IMR-90 (cell line): ENCODE measurements around the gene TMEM144. TPM values are rescaled to one million over a fixed set of nuclear protein-coding genes. Genes with fewer than 3 reads are reported as not detected.

Experiments
- ATAC-seq: fragments of 200-7000 bp; cut with Tn5 transposase; 2 replicates; pipeline ENCODE4 v1.9.1; 2020; ENCODE audit warnings: low read depth, mild to moderate bottlenecking, moderate library complexity
- BruUV-seq: library from RNA; stranded (reverse); fragments of 400-500 nt; replicated peaks from 2 replicates; lab custom pipeline; 2021; lab: Mats Ljungman, UMichigan
- CTCF ChIA-PET: fragments of 300-600 bp; formaldehyde crosslinking; extraction: SDS; loops from one replicate; lab custom pipeline; 2021; ENCODE audit warnings: antibody characterized with exemption; lab: Yijun Ruan, JAX
- POLR2A ChIA-PET: fragments of 300-600 bp; sonication (Branson Sonifier 250); formaldehyde crosslinking; loops from one replicate; lab custom pipeline; 2022; ENCODE audit warnings: antibody characterized with exemption; ENCODE audit not compliant: unreplicated experiment; lab: Charles Lee
- DNase-seq: peaks from one replicate; pipeline ENCODE4 v3.0.0; 2013
- H2AFZ ChIP-seq: replicated peaks from 2 replicates; pipeline ENCODE3; 2013; ENCODE audit warnings: low read length, mild to moderate bottlenecking; ENCODE audit not compliant: poor library complexity
- H2AK5ac ChIP-seq: 2 replicates; pipeline ENCODE4 v1.6.1; 2013; ENCODE audit warnings: low read depth, low read length, inconsistent platforms
- H2AK9ac ChIP-seq: replicated peaks from 2 replicates; pipeline ENCODE3; 2013; ENCODE audit warnings: mild to moderate bottlenecking, low read depth, low read length, moderate library complexity; ENCODE audit not compliant: poor library complexity
- H2BK120ac ChIP-seq: 2 replicates; pipeline ENCODE4 v1.6.1; 2013; ENCODE audit warnings: low read depth, low read length, inconsistent platforms
- H2BK15ac ChIP-seq: 3 replicates; pipeline ENCODE4 v1.6.1; 2013; ENCODE audit warnings: low read depth, low read length, inconsistent platforms
- H2BK20ac ChIP-seq: 2 replicates; pipeline ENCODE4 v1.6.1; 2013; ENCODE audit warnings: low read depth, mild to moderate bottlenecking, inconsistent platforms, low read length, moderate library complexity
- H2BK5ac ChIP-seq: 2 replicates; pipeline ENCODE4 v1.6.1; 2013; ENCODE audit warnings: mild to moderate bottlenecking, low read depth, low read length, inconsistent platforms; ENCODE audit not compliant: poor library complexity, severe bottlenecking
- H3K14ac ChIP-seq: replicated peaks from 2 replicates; pipeline ENCODE4 v1.6.1; 2013; ENCODE audit warnings: low read depth, low read length, inconsistent platforms
- H3K18ac ChIP-seq: 2 replicates; pipeline ENCODE4 v1.6.1; 2013; ENCODE audit warnings: low read depth, low read length, control low read depth
- H3K23ac ChIP-seq: 2 replicates; pipeline ENCODE4 v1.6.1; 2013; ENCODE audit warnings: low read depth, low read length, inconsistent platforms
- H3K27ac ChIP-seq: 2 replicates; pipeline ENCODE4 v1.5.1; 2013; ENCODE audit warnings: mild to moderate bottlenecking, control low read depth, low read length; ENCODE audit not compliant: insufficient read depth
- H3K27me3 ChIP-seq: 2 replicates; pipeline ENCODE4 v1.6.1; 2013; ENCODE audit warnings: low read length; ENCODE audit not compliant: control insufficient read depth, insufficient read depth
- H3K36me3 ChIP-seq: 2 replicates; pipeline ENCODE4 v1.6.1; 2013; ENCODE audit warnings: low read length, mixed read lengths; ENCODE audit not compliant: control insufficient read depth, insufficient read depth
- H3K4ac ChIP-seq: 2 replicates; pipeline ENCODE4 v1.6.1; 2013; ENCODE audit warnings: low read depth, low read length, inconsistent platforms
- H3K4me1 ChIP-seq: 2 replicates; pipeline ENCODE4 v1.6.1; 2013; ENCODE audit warnings: low read length, mixed read lengths; ENCODE audit not compliant: control insufficient read depth, insufficient read depth
- H3K4me2 ChIP-seq: 2 replicates; pipeline ENCODE4 v1.6.1; 2013; ENCODE audit warnings: low read depth, mild to moderate bottlenecking, control low read depth, low read length, moderate library complexity
- H3K4me3 ChIP-seq: 2 replicates; pipeline ENCODE4 v1.5.1; 2013; ENCODE audit warnings: low read depth, mild to moderate bottlenecking, control low read depth, low read length, moderate library complexity; ENCODE audit not compliant: insufficient read depth
- H3K56ac ChIP-seq: 2 replicates; pipeline ENCODE4 v1.6.1; 2013; ENCODE audit warnings: low read length, inconsistent platforms; ENCODE audit not compliant: insufficient read depth; ENCODE audit errors: extremely low read depth
- H3K79me1 ChIP-seq, 2 experiments: 2 replicates each; pipeline ENCODE4 v1.6.1; 2013; ENCODE audit warnings: low read length in 2 of 2, inconsistent platforms in 1 of 2, low read depth in 1 of 2
- H3K9ac ChIP-seq: 2 replicates; pipeline ENCODE4 v1.6.1; 2013; ENCODE audit warnings: low read depth, low read length, control low read depth
- H3K9me1 ChIP-seq: 2 replicates; pipeline ENCODE4 v1.6.1; 2013; ENCODE audit warnings: low read length, inconsistent platforms; ENCODE audit not compliant: insufficient read depth
- H3K9me3 ChIP-seq: 2 replicates; pipeline ENCODE4 v1.6.1; 2013; ENCODE audit warnings: low read length; ENCODE audit not compliant: control insufficient read depth, insufficient read depth
- H4K20me1 ChIP-seq: 2 replicates; pipeline ENCODE4 v1.6.1; 2013; ENCODE audit warnings: low read length, inconsistent platforms; ENCODE audit not compliant: insufficient read depth
- H4K5ac ChIP-seq: 2 replicates; pipeline ENCODE4 v1.6.1; 2013; ENCODE audit warnings: mild to moderate bottlenecking, low read depth, low read length, control low read depth
- H4K8ac ChIP-seq, 2 experiments: 2 replicates each; pipeline ENCODE4 v1.6.1; 2013; ENCODE audit warnings: low read depth in 2 of 2, low read length in 2 of 2, control low read depth in 1 of 2, inconsistent platforms in 1 of 2
- H4K91ac ChIP-seq: 2 replicates; pipeline ENCODE4 v1.6.1; 2013; ENCODE audit warnings: low read depth, low read length, inconsistent platforms; ENCODE audit not compliant: insufficient read depth
- BHLHE40 ChIP-seq: fragments of 150-350 bp; IDR thresholded peaks from 2 replicates; pipeline ENCODE4 v1.6.1; 2016; ENCODE audit warnings: mild to moderate bottlenecking, low read depth, low read length
- CEBPB ChIP-seq: IDR thresholded peaks from 2 replicates; pipeline ENCODE4 v1.6.1; 2012; ENCODE audit warnings: low read depth, low read length, improper control_type of control experiment
- CHD1 ChIP-seq: IDR thresholded peaks from 2 replicates; pipeline ENCODE4 v1.6.1; 2012; ENCODE audit warnings: low read depth, low read length, improper control_type of control experiment
- CTCF ChIP-seq: conservative IDR thresholded peaks from 2 replicates; pipeline ENCODE4 v1.5.1; 2012; ENCODE audit warnings: mild to moderate bottlenecking, low read depth, low read length, improper control_type of control experiment
- FOS ChIP-seq: fragments of 150-350 bp; IDR thresholded peaks from 2 replicates; pipeline ENCODE4 v1.6.1; 2016; ENCODE audit warnings: low read depth, low read length
- MAFK ChIP-seq: IDR thresholded peaks from 2 replicates; pipeline ENCODE4 v1.6.1; 2012; ENCODE audit warnings: low read depth, low read length, improper control_type of control experiment
- MAZ ChIP-seq: IDR thresholded peaks from 2 replicates; pipeline ENCODE4 v1.6.1; 2012; ENCODE audit warnings: low read depth, mild to moderate bottlenecking, low read length, improper control_type of control experiment, moderate library complexity, borderline replicate concordance
- MXI1 ChIP-seq: IDR thresholded peaks from 2 replicates; pipeline ENCODE4 v1.6.1; 2012; ENCODE audit warnings: low read depth, mild to moderate bottlenecking, low read length, moderate library complexity, borderline replicate concordance
- NFE2L2 ChIP-seq: fragments of 150-350 bp; IDR thresholded peaks from 2 replicates; pipeline ENCODE4 v1.6.1; 2016; ENCODE audit warnings: low read depth, mild to moderate bottlenecking, low read length
- POLR2A ChIP-seq: IDR thresholded peaks from 2 replicates; pipeline ENCODE4 v1.6.1; 2012; ENCODE audit warnings: mild to moderate bottlenecking, low read depth, low read length
- RAD21 ChIP-seq: IDR thresholded peaks from 2 replicates; pipeline ENCODE4 v1.6.1; 2012; ENCODE audit warnings: low read length, improper control_type of control experiment
- RCOR1 ChIP-seq: IDR thresholded peaks from 2 replicates; pipeline ENCODE4 v1.6.1; 2012; ENCODE audit warnings: mild to moderate bottlenecking, low read length, improper control_type of control experiment; ENCODE audit not compliant: insufficient replicate concordance
- RFX5 ChIP-seq: IDR thresholded peaks from 2 replicates; pipeline ENCODE4 v1.8.0; 2012; ENCODE audit warnings: low read depth, mild to moderate bottlenecking, low read length, moderate library complexity
- SMC3 ChIP-seq: fragments of 150-350 bp; IDR thresholded peaks from 2 replicates; pipeline ENCODE4 v1.6.1; 2016; ENCODE audit warnings: low read depth, mild to moderate bottlenecking, antibody characterized with exemption, low read length, moderate library complexity
- USF2 ChIP-seq: fragments of 150-350 bp; IDR thresholded peaks from 2 replicates; pipeline ENCODE4 v1.6.1; 2017; ENCODE audit warnings: mild to moderate bottlenecking, antibody characterized with exemption, low read length, low read depth
- WGBS, 2 experiments: methylation state at CpG; one replicate each; pipeline versions ENCODE4 v1.1.5 to v1.1.7; 2013; ENCODE audit warnings: missing lambda C conversion rate in 2 of 2; ENCODE audit not compliant: insufficient read length in 1 of 2; ENCODE audit errors: extremely low coverage in 2 of 2; 5-methylcytosine and 5-hydroxymethylcytosine counted together
- dilution Hi-C: fragments of 300-500 bp; cut with HindIII; formaldehyde crosslinking; loops from one replicate; pipeline ENCODE4 v1.14.3; 2018; ENCODE audit warnings: low sequenced_read_pairs; ENCODE audit not compliant: unreplicated experiment
- in situ Hi-C: fragments of 300-500 bp; cut with MboI; formaldehyde crosslinking; loops from 3 replicates; pipeline ENCODE4 v1.14.3; 2019; ENCODE audit warnings: low sequenced_read_pairs, inconsistent platforms, mixed read lengths
- intact Hi-C: fragments of 100-400 bp; cut with micrococcal nuclease; formaldehyde crosslinking; loops from 2 replicates; pipeline ENCODE4 v1.10.0; 2022
- polyA plus RNA-seq, 3 experiments: library from polyadenylated mRNA; depleted of rRNA; stranded (reverse); fragments of >200 nt; gene quantifications; 2 replicates each; pipeline ENCODE4 v1.2.3, GENCODE V29; 2012; ENCODE audit warnings: low replicate concordance in 1 of 3
- total RNA-seq: library from RNA; depleted of rRNA; stranded (reverse); fragments of >200 nt; gene quantifications from 2 replicates; pipeline ENCODE4 v1.2.3, GENCODE V29; 2012
- TF ChIP-seq, protein P1 (sequence below): fragments of 150-350 bp; IDR thresholded peaks from 2 replicates; pipeline ENCODE4 v1.6.1; 2016; ENCODE audit warnings: low read depth, mild to moderate bottlenecking, low read length, moderate library complexity, borderline replicate concordance

The TMEM144 gene
- total and polyA plus RNA-seq, 2 of the 4 experiments (the other 2 are of a cell fraction), result 0.58 to 2.2 TPM

DNA sequence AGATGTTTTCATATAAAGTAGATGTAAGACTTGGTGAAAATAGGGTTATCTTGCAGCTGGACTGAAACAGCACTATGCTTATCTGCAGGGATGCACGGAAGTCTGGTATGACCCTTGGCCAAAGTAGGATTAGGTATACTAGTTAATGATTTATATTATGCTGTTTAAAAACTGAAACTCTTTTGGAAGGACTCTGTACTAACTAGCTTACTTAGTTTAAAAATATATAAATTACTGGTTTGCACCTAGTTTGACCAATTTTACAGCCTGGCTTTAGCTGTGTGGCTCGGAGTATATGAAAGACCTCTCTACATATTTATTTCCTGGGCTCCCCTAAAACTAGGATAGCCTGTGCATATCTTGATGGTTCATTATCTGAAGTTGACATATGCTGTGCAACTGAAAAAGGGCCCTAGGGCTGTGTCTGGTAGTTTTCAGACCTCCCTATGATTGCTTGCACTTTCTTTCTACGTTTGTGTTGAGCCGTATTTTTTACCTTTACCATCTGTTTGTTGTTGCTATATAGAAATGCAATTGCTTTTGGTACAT, 89.2 kb downstream of the TMEM144 start:
- no CpG with 5 or more reads among the region's 4 CpGs for WGBS, 2 experiments
- CTCF ChIA-PET, result interaction anchor here (0.5 to 1.2 kb wide), 3 partner anchors 12 to 26 kb away, joined by 3 to 4 read pairs (median 3); no protein-coding TSS in a partner anchor
- H4K5ac ChIP-seq, result no peak overlapping the region
- H3K4me1 ChIP-seq, result peaks cover 2% of the 10 kb centered on the region; the same call in 1 of the 2 replicates
- no peak overlapping the region for H2BK20ac ChIP-seq
- no peak overlapping the region for H2BK5ac ChIP-seq
- H3K9me3 ChIP-seq, result no peaks in the 10 kb centered on the region
- H2BK120ac ChIP-seq, result 0 out of 2 replicates have a peak overlapping the region, but pooled peaks have one; percentile 34
- H4K20me1 ChIP-seq, result no peaks in the 10 kb centered on the region
- no peak overlapping the region for H3K4me2 ChIP-seq
- POLR2A ChIA-PET, result no interaction called here
- no peak overlapping the region for H3K4me3 ChIP-seq
- no peaks in the 10 kb centered on the region for H3K79me1 ChIP-seq
- H2BK15ac ChIP-seq, result no peak overlapping the region
- no peak overlapping the region for H3K27ac ChIP-seq
- H3K56ac ChIP-seq, result no peak overlapping the region
- in situ Hi-C loops (no loop called here), dilution Hi-C loops (no loop called here), intact Hi-C loops (loop anchor here (10.0 kb wide), 1 partner anchor 1645 kb away; no protein-coding TSS in a partner anchor)
- H3K27me3 ChIP-seq, result no peaks in the 10 kb centered on the region
- H3K9me1 ChIP-seq, result no peaks in the 10 kb centered on the region
- TF ChIP-seq RAD21 (no peak), MXI1 (no peak), SMC3 (no peak), MAZ (no peak), MAFK (no peak), RFX5 (no peak), FOS (no peak), POLR2A (no peak), USF2 (no peak), CEBPB (no peak), CHD1 (no peak), BHLHE40 (no peak), NFE2L2 (no peak), CTCF (no peak), RCOR1 (no peak)
- TF ChIP-seq, protein P1, sequence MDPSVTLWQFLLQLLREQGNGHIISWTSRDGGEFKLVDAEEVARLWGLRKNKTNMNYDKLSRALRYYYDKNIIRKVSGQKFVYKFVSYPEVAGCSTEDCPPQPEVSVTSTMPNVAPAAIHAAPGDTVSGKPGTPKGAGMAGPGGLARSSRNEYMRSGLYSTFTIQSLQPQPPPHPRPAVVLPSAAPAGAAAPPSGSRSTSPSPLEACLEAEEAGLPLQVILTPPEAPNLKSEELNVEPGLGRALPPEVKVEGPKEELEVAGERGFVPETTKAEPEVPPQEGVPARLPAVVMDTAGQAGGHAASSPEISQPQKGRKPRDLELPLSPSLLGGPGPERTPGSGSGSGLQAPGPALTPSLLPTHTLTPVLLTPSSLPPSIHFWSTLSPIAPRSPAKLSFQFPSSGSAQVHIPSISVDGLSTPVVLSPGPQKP, result no peak
- H3K14ac ChIP-seq, result no peak overlapping the region
- ATAC-seq (no peak), DNase-seq (no peak)
- BruUV-seq, result no TSS peak
- H4K8ac ChIP-seq, result no peak overlapping the region
- no peak overlapping the region for H4K91ac ChIP-seq
- no peak overlapping the region for H2AK9ac ChIP-seq
- H3K9ac ChIP-seq, result no peak overlapping the region
- H3K36me3 ChIP-seq, result no peaks in the 10 kb centered on the region
- no peak overlapping the region; the same call in 1 of the 2 replicates for H3K18ac ChIP-seq
- no peak overlapping the region for H2AK5ac ChIP-seq
- no peak overlapping the region for H3K23ac ChIP-seq
- H2AFZ ChIP-seq, result no peak overlapping the region
- H3K4ac ChIP-seq, result no peak overlapping the region
